ENCODE data around the gene UGGT1.

DNA sequence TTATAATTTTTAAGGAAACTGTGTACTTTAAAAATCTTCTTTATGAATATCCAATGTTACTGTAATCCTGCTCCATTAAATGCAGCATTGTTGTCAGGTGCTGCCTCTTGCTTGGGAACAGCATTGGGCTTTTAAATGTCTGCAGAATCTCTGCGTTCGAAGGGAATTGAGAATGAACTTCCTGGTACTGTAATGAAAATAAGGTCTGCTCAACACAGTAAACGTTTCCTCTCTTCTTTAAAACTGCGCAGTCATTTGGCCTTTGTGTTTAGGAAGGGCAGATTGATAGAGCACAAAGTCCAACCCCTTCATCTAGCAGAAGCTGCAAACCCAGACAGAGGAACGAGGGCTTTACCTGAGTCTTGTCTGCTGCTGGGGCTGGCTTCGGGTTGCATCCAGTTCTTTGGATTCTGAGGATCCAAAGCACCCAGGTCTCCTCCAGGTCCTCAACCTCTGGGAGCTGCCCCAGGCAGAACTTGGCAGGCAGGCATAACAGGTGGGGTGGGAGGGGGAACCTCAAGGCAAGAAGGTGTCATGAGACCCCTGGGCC is 104.5 kb downstream of the UGGT1 start:
- TF ChIP-seq, protein P1, sequence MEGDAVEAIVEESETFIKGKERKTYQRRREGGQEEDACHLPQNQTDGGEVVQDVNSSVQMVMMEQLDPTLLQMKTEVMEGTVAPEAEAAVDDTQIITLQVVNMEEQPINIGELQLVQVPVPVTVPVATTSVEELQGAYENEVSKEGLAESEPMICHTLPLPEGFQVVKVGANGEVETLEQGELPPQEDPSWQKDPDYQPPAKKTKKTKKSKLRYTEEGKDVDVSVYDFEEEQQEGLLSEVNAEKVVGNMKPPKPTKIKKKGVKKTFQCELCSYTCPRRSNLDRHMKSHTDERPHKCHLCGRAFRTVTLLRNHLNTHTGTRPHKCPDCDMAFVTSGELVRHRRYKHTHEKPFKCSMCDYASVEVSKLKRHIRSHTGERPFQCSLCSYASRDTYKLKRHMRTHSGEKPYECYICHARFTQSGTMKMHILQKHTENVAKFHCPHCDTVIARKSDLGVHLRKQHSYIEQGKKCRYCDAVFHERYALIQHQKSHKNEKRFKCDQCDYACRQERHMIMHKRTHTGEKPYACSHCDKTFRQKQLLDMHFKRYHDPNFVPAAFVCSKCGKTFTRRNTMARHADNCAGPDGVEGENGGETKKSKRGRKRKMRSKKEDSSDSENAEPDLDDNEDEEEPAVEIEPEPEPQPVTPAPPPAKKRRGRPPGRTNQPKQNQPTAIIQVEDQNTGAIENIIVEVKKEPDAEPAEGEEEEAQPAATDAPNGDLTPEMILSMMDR (conservative IDR thresholded peaks at IDR 0.05; ENCODE audit: low read length): no peak
- no peak for TF ChIP-seq EZH2phosphoT487 (IDR thresholded peaks at IDR 0.05; ENCODE audit: borderline replicate concordance, low read depth, low read length)

Data from OCI-LY7 (cell line).